HG02973 (cell line): ENCODE data around the gene PPP1R16B.

Source experiments
- ATAC-seq: cut with Tn5 transposase; IDR thresholded peaks from one replicate; pipeline ENCODE4 v1.9.1; 2021; ENCODE audit warnings: moderate library complexity; ENCODE audit not compliant: unreplicated experiment

The PPP1R16B gene

GRCh38 chr20:38927902-38928578, 122.5 kb downstream of the PPP1R16B start:
- ATAC-seq: no peak

- no peak for ATAC-seq
These were observed 124.7 kb downstream of the PPP1R16B start for GRCh38 chr20:38930242-38930569.

GRCh38 chr20:38931984-38932383, 126.5 kb downstream of the PPP1R16B start:
- ATAC-seq: no peak

DNA sequence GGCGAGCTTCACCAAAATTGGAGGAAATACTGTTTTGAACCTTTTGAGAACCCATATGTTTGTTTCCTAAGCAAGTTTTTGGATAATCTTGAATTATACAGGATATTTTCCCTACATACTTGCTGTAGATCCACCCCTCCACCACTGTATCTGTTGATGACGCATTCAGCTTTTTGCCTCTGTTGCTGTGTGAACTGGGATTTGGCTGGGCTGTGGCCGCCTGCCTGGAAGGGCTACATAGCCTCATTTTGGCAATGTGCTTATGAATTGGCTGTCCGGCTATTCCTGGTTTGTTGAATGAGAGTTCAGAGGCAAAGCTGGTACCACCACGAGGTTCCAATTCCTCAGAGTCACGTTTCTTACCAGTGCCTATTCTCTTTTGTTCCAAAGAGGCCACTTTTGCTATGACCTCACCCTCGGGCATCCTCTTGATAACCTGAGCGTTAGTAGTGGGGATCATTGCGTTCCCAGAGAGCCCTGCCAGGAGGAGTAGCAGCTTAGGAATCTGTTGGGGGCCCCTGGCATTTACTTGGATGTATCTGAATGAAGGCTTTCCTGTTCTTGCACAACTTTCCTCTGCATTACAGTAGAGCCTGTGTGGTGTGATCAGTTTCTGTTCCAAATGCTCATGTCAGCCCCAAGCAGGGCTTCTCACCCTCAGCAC, 127.1 kb downstream of the PPP1R16B start:
- ATAC-seq: no peak

DNA sequence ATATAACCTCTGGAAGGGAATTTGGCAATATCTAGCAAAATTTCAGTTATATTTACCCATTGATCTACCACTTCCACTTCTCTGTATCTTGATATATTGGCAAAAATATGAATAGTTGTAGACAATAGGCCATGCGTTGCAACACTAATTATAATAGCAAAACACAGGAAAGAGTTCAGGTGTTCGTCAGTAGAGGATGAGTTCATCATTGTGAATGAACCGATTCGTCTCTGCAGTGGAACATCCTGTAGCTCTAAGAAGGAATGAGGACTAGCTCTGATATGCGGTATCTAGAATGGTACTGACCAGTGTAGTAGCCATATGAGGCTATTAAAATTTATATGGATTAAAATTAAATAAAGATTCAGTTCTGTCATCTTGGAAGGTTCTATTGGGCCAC, 129.0 kb downstream of the PPP1R16B start:
- no peak for ATAC-seq

DNA sequence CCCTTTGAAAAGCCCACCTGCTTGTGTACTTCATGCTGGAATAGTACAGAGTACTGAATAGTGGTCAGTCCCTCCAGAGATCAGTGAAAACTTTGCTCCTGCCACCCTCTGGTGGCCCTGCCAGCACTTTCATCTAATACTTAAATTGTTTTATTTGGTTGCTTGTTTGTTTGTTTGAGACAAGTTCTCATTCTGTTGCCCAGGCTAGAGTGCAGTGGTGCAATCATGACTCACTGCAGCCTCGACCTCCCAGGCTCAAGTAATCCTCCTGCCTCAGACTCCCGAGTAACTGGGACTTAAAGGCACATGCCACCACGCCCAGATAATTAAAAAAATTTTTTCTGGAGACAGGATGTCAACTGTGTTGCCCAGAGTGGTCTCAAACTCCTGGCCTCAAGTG, 129.8 kb downstream of the PPP1R16B start:
- no peak for ATAC-seq

DNA sequence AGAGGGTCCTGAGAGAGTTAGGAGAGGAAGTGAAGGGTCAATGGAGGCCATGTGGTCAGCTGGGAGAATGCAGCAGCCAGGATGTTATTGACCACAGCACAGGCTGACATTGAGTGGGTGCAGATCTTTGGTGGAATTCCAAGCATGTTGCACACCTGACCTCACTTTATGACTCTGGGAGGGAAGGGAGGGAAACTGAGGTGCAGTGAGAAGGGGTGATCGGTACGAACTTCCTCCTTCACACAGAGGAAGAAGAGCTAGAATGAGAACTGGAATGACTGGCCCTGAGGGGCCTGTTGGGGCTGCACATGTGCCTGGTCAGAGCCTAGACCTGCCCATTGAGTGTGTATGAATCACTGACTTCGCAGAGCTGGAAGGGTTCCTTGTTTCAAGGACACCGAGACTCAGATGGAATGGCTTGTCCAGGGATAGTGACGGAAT, 130.5 kb downstream of the PPP1R16B start:
- no peak for ATAC-seq

- ATAC-seq: no peak
These were observed 131.5 kb downstream of the PPP1R16B start for GRCh38 chr20:38937000-38937399.

DNA sequence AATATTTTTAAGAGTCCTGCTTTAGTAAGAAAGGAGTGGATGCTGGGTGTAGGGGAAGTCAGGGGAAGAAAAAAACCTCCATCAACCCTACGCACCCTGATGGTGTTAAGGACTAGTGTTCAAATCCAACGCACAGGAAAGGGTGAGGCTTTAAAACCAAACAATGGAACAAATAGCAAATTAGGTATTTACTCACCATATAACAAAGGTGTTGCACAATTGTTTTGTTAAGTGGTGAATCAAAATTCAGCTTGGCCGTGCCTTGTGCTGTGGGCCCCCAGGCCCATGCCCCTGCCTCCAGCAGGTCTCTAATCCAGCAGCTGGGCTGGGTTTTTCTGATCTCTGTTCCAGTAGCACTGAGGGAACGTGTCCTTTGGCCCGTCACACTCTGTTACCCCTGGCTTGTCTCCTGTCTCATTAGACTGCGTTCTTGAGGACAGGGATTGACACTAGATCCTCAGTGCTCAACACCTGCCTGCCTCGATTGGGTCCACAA, 132.5 kb downstream of the PPP1R16B start:
- ATAC-seq: no peak

GRCh38 chr20:38939686-38940085, 134.2 kb downstream of the PPP1R16B start:
- ATAC-seq: no peak

- no peak for ATAC-seq
These were observed 135.1 kb downstream of the PPP1R16B start for GRCh38 chr20:38940644-38941043.

DNA sequence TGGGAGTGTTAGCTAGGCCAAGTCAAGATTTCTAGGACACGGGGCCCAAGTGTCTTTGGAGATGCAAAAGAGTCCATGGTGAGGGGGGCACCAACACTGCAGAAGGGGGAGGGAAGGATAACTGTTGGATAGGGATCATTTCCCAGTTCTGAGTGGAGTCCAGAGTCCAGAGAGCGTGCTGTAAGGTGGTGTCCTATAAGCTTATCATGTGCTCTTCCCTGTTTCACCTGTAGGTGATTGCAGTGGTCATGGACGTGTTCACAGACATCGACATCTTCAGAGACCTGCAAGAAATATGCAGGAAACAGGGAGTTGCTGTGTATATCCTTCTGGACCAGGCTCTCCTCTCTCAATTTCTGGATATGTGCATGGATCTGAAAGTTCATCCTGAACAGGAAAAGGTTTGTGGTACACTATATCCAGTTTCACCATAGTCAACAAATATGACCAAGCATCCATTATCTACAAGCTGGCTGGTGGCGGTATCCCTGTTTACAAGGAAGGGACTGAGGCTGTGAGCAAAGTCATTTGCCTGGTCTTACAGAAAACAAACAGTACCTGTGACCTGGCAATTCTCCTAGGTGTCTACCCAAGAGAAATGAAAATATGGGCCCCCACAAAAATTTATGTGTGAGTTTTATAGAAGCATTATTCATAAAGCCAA, 136.4 kb downstream of the PPP1R16B start:
- no peak for ATAC-seq

- ATAC-seq: no peak
These were observed 139.5 kb downstream of the PPP1R16B start for GRCh38 chr20:38945012-38945411.

- no peak for ATAC-seq
These were observed 141.3 kb downstream of the PPP1R16B start for GRCh38 chr20:38946836-38947235.

- no peak for ATAC-seq
These were observed 142.4 kb downstream of the PPP1R16B start for GRCh38 chr20:38947931-38948362.

DNA sequence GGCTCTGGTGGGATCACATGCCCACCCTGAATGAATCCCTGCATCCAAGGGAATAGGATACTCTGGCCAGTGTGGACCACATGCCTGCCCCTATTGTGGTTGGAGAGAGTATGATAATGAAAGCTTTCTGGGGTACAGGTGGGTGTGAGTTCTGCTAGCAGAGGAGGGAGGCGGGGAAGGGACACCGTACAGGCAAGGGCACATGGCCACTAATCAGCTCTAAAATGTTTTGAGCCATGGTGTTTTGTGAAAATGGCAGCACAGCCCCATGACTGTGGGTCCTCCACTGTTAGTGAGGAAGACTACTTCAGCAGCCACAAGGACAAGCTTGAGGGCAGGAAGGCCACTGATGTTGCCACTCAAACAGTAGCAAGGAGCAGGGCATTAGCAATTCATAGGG, 144.8 kb downstream of the PPP1R16B start:
- no peak for ATAC-seq

GRCh38 chr20:38951611-38952010, 146.1 kb downstream of the PPP1R16B start:
- no peak for ATAC-seq

GRCh38 chr20:38952153-38952552, 146.7 kb downstream of the PPP1R16B start:
- ATAC-seq: no peak

DNA sequence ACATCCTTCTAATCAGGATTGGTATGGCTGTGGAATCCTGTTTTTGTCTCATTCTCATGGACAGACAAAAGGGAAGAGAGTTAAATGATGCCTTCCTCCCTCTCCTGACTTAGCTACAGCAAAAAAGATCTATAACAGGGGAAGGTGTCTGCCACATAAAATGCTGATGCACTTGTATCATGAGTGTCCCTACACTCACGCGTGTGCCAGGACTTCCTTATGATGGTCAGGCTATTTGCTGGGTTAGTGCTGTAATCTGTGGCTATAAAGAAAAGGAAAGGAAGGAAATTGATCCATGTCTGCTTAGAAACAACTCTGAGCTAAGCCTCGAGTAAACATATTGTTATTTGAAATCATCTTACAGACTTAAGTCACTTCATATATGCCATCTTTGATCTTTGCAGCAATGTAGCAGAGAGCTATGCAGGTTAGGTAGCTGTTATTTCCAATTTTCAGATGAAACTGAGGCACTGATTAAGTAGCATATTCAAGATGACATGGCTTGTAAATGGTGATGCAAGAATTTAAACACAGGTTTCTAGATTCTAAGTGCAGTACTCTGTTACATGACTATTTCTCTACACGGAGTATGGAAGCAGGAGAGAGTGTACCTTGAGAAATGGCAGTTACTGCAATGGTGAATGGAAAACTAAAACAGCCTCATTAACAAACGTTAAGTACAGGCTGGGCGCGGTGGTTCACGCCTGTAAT, 148.3 kb downstream of the PPP1R16B start:
- no peak for ATAC-seq

GRCh38 chr20:38957235-38957876, 151.9 kb downstream of the PPP1R16B start:
- no peak for ATAC-seq

GRCh38 chr20:38957915-38958485, 152.5 kb downstream of the PPP1R16B start:
- ATAC-seq: no peak
